ENCODE results near the gene COG5.

- no peak for TF ChIP-seq POLR2AphosphoS5 (IDR thresholded peaks at IDR 0.05; ENCODE audit: insufficient read depth in 1 of 2, low read depth in 1 of 2)
- TF ChIP-seq CTCF (IDR thresholded peaks at IDR 0.05): no peak
- TF ChIP-seq POLR2A (IDR thresholded peaks at IDR 0.05): no peak
These were observed 33.3 kb upstream of the COG5 start for GRCh38 chr7:107596881-107597581.
